NCI-H2081 treated with DMSO at 0.1 percent for 48 hours (cell line): ENCODE measurements around the gene TOMM70.

Experiments used
- DNase-seq: peaks from one replicate; lab custom pipeline; 2025; lab: John Stamatoyannopoulos, UW

The TOMM70 gene

GRCh38 chr3:100411091-100411982 is 10.4 kb upstream of the TOMM70 start:
- no peak for DNase-seq

- DNase-seq = no peak
Observed at GRCh38 chr3:100407977-100408532, 7.2 kb upstream of the TOMM70 start.

GRCh38 chr3:100407164-100407563 is 6.3 kb upstream of the TOMM70 start:
- no peak for DNase-seq

- DNase-seq = no peak
Observed at GRCh38 chr3:100404250-100404548, 3.3 kb upstream of the TOMM70 start.

- DNase-seq = no peak
Observed at GRCh38 chr3:100403362-100404249, 2.7 kb upstream of the TOMM70 start.

GRCh38 chr3:100402891-100403290 is 2.0 kb upstream of the TOMM70 start:
- peak; percentile 29 for DNase-seq

GRCh38 chr3:100402256-100402655 is 1.4 kb upstream of the TOMM70 start:
- peak; percentile 70 for DNase-seq

- DNase-seq = no peak
Observed at GRCh38 chr3:100401674-100402041, 769 bp upstream of the TOMM70 start.

- DNase-seq = no peak
Observed at GRCh38 chr3:100400419-100400779, 490 bp downstream of the TOMM70 start.

GRCh38 chr3:100399341-100400071 is 1.4 kb downstream of the TOMM70 start:
- no peak for DNase-seq

- no peak for DNase-seq
Observed at GRCh38 chr3:100396967-100397366, 3.9 kb downstream of the TOMM70 start.

- no peak for DNase-seq
Observed at GRCh38 chr3:100395679-100396431, 5.0 kb downstream of the TOMM70 start.

GRCh38 chr3:100389025-100389424 is 11.9 kb downstream of the TOMM70 start:
- DNase-seq = no peak

- DNase-seq = no peak
Observed at GRCh38 chr3:100386437-100387074, 14.3 kb downstream of the TOMM70 start.

GRCh38 chr3:100384733-100385525 is 16.0 kb downstream of the TOMM70 start:
- DNase-seq = no peak

- DNase-seq = no peak
Observed at GRCh38 chr3:100376301-100376700, 24.6 kb downstream of the TOMM70 start.

GRCh38 chr3:100374521-100374920 is 26.4 kb downstream of the TOMM70 start:
- DNase-seq = no peak

GRCh38 chr3:100370756-100371155 is 30.1 kb downstream of the TOMM70 start:
- DNase-seq = no peak

GRCh38 chr3:100368441-100368840 is 32.4 kb downstream of the TOMM70 start:
- no peak for DNase-seq

GRCh38 chr3:100366424-100366823 is 34.5 kb downstream of the TOMM70 start:
- DNase-seq = no peak
